VCaP (cell line): ENCODE results near the gene PKIG.

Source experiments
- H3K27ac ChIP-seq: fragments of 450-650 bp; 2 replicates; pipeline ENCODE4 v1.5.1; 2017
- TF ChIP-seq, protein P1 (sequence below): fragments of 450-650 bp; conservative IDR thresholded peaks from 2 replicates; pipeline ENCODE4 v1.5.1; 2017; ENCODE audit warnings: mild to moderate bottlenecking, moderate library complexity

Gene PKIG

DNA sequence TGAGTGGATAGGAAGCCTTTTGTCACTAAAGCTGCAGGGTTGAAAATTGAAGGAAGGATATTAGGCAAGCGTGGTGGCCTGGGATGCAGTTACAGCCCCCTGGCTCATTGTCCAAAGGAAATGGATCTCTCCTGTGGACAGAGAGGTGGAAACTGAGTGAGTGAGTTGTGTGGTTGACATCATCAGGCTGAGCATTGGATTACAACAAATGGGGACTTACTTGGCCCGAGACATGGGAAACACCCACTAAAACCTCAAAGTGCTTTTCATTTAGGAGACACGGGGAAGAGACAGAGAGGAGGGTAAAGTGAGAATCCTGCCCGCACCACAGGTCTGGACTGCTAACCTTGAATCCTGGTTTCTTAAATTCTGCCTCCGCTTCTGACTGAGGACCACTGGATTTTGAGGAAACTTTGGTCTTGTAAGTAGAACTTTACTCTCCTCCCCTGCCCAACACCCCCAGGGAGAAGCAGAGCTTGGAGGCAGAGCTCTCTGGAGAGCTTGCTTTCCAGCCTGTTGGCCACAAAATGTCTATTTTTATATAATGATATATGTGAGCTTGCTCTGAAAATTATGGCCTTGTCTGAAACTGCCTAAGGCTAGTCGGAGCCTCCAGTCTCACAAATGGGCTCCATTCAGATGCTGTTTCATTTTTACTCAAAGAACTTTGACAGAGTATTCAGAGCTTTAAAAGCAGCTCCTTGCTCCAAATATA lies at the start of gene PKIG:
PKIG (plus strand) TSS at position 269 of the 715 bp plus-strand sequence. CDS start 31,978 bp downstream, outside the sequence.
- TF ChIP-seq, protein P1, sequence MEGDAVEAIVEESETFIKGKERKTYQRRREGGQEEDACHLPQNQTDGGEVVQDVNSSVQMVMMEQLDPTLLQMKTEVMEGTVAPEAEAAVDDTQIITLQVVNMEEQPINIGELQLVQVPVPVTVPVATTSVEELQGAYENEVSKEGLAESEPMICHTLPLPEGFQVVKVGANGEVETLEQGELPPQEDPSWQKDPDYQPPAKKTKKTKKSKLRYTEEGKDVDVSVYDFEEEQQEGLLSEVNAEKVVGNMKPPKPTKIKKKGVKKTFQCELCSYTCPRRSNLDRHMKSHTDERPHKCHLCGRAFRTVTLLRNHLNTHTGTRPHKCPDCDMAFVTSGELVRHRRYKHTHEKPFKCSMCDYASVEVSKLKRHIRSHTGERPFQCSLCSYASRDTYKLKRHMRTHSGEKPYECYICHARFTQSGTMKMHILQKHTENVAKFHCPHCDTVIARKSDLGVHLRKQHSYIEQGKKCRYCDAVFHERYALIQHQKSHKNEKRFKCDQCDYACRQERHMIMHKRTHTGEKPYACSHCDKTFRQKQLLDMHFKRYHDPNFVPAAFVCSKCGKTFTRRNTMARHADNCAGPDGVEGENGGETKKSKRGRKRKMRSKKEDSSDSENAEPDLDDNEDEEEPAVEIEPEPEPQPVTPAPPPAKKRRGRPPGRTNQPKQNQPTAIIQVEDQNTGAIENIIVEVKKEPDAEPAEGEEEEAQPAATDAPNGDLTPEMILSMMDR, result no peak
- H3K27ac ChIP-seq, result peak within 1 kb of the TSS; percentile 55; the same call in 1 of the 2 replicates

DNA sequence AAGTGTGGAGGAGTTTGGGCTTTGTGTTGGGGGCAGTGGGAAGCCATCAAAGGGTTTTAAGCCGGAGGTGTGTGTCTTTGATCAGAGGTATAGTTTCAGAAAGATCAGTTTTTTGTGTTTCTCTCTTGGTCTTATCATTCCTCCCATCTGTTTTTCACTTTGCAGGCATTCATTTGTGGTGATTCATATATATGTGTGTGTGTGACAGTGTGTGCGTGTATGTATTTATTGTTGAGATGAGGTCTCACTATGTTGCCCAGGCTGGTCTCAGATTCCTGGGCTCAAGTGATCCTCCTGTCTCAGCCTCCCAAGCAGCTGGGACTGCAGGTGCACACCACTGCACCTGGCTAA lies 49.4 kb upstream of the PKIG start:
- peak overlapping the region; percentile 68 for H3K27ac ChIP-seq
- TF ChIP-seq, protein P1, result no peak

DNA sequence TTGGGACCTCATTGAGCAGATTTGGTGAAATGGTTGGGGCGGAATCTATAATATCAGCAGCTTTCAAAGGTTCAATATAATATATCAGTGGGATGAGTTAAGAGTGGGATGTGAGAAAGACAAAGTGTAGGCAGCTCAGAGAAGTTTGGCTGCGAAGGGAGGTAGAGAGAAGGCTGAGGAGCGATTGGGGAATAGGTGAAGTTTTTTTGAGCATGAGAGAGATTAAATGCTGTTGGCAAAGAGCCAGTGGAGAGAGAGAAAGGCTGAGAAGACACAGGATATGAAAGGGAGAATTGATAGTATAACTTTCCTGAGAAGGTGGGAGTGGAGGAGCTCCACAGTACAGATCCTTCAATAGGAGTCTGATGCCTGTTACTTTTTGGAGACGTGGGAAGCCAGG lies 48.5 kb upstream of the PKIG start:
- TF ChIP-seq, protein P1, result no peak
- no peak overlapping the region for H3K27ac ChIP-seq

DNA sequence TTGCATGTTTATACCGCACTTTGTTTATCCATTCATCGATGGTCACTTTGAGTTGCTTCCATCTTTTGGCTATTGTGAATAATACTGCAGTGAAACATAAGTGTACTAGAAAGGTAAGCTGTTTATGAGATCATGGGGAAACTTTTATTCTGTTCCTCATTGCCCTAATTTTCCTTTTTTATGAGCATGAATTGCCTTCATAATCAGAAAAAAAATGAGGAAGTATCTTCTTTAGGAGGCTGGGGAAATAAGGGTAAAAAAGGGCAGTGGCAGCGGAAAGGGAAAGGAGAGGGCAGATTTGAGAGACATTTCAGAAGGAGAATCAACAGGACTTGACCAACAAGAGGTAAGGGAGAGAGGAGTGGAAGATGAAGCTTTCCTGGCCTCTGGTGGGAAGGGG lies 46.2 kb upstream of the PKIG start:
- H3K27ac ChIP-seq, result no peak overlapping the region
- TF ChIP-seq, protein P1, result no peak

DNA sequence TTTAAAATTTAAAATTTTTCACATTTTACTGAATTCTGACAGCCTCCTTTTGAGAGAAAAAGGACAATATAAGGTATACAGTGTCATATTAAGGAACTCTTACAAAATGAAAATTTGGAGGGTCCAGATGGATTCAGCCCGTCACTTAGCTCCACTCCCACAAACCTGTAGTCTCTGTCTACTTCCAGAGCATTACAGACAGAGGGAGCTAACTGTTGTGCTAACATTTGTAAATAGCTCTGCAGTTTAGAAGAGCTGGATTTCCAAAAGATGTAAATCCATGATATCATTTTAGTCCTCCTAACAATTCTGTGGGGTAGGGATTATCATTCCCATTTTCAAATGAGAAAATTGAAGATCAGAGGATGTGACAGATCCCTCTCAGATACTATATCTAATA lies 44.4 kb upstream of the PKIG start:
- no peak overlapping the region for H3K27ac ChIP-seq
- TF ChIP-seq, protein P1, result peak; percentile 37; the same call in 1 of the 2 replicates

DNA sequence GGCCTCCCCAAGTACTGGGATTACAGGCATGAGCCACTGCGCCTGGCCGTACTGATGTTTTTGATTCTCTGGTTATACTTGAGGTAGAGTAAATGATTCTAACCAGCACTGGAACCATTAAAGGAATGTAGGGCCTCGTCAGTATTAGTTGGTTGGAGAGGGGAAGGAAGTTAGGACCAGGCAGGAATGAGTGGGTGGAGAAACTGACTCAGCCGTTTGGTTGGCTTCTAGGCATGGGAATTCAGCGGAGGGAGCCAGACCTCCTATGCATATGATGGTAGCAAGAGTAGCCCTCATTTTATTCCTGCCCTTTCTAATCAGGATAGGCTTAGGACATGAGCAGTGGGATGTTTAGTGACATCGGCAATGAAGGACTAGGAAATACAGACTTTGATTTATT lies 41.5 kb upstream of the PKIG start:
- no peak overlapping the region for H3K27ac ChIP-seq
- TF ChIP-seq, protein P1, result no peak

DNA sequence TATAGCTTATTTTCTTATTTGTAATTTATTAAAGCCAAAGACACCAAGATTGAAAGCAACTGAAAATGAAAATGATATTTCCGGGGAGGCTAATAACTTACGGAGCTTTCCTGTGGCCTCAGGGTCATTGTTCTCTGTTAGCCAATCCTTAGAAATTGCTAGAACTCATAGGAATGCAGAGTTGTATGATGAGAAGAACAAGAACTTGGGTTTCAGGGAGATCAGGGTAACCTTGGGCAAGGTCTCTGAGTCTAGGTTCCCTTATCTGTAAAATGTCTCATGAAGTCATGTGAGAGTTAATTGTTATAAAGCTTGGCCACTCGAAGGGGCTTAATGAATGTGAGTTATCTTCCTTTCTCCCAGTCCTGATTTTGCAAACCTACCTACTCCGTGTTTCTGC lies 40.4 kb upstream of the PKIG start:
- TF ChIP-seq, protein P1, result no peak
- no peak overlapping the region for H3K27ac ChIP-seq
